GM19467 (cell line): ENCODE measurements around the gene LRRC25.
A peak's percentile ranks its signal among the peaks of the same experiment; 100 is the strongest.

Experiments
- ATAC-seq: cut with Tn5 transposase; IDR thresholded peaks from one replicate; pipeline ENCODE4 v1.9.1; 2021; ENCODE audit warnings: mild to moderate bottlenecking, moderate library complexity; ENCODE audit not compliant: unreplicated experiment

LRRC25 gene

DNA sequence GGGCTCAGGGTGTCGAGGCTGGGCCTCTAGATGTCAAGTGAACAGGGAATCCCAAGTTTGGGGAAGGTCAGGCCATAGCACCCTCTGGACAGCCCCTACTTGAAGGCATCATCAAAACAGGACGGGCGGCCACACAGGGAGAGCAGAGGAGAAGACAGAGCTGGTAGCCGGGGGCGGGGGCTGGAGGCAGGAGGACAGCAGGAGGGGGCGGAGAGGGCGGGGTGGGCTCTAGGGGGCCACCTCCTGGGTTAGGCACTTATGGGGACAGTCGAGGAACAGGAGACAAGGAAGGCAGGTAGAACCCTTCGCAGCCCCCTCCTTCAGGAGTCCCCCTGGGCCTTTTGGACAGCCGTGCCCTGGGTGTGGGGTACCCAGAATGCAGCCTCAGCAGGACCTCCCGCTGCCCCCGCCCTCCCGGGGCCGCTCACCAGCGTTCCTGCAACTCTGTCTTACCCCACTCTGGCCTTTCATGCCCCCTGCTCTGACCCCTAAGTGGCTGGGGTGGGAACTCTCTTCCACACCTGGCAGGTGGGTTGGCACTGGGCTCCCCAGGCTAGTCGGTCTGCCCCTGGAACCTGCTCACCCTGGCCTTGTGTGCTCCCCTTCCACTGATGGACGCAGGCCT lies 27.6 kb upstream of the LRRC25 start:
- ATAC-seq = no peak

DNA sequence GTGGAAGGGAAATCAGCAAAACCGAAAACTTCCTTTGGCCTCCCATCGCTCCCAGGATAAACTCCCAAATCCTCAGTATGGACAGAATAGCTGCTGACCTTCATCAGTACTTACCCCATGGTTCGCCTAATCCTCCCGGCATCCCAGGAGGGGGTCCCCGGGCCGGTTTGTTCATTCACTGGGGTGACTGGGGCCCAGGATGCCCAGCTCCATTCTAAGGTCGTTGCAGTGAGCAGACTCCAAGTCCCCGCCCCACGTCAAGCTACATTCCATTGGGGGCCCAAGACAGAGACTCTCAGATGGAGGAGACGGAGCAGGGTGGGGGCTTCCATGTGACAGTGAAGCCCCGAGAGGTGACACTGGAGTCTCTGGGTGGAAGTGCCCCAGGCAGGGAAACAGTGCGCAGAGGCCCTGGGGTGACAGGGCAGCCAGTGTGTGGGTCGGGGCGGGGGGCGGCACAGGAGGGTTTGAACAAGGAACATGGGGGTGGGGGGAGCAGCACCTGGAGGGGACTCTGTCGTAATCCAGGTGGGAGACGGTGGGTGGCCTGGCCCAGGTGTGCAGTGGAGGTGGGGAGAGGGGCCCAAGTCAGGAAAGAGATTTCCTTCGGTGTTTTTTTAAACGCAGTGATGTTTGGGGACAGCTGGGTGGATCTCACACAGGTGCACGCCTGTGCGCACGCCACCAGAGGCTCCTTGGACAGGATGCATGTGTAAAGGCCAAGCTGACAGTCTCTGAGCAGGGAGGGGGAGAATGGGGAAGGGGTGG lies 26.9 kb upstream of the LRRC25 start:
- ATAC-seq = no peak

DNA sequence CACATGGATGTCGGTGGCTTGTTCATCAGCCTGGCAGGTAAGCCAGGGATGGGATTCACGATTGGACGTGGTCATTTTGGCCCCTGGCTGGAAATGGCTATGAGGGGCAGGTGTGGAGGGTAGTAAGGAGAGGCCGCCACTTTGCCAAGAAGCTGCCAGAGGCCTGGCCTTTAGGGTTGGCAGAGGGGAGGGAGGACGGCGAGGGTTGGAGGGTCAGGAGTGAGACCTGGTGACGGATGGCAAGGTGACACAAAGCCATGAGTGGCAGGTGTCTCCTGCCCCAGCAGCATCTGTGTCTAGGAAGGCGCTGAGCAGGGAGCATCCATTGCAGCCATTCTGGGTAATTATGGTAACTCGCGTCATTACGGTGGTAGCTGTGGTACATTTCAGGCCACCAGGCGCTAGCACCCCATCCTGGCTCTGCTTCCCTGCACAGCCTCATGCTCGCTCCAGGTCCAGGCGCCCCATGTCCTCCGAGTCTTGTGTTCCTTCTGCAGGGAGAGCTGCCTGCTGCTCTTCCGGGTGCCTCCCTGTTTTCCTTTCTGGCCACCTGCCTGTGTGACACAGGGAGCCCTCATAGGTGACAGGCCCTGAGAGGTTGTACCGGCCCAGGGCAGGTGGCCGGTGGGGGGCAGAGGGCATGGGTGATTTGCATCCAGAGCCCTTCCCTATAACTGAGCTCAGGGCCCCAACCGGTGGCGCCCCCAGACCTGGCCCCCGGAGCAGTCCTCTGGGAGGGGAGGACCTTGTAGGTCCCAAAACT lies 26.0 kb upstream of the LRRC25 start:
- ATAC-seq = no peak

DNA sequence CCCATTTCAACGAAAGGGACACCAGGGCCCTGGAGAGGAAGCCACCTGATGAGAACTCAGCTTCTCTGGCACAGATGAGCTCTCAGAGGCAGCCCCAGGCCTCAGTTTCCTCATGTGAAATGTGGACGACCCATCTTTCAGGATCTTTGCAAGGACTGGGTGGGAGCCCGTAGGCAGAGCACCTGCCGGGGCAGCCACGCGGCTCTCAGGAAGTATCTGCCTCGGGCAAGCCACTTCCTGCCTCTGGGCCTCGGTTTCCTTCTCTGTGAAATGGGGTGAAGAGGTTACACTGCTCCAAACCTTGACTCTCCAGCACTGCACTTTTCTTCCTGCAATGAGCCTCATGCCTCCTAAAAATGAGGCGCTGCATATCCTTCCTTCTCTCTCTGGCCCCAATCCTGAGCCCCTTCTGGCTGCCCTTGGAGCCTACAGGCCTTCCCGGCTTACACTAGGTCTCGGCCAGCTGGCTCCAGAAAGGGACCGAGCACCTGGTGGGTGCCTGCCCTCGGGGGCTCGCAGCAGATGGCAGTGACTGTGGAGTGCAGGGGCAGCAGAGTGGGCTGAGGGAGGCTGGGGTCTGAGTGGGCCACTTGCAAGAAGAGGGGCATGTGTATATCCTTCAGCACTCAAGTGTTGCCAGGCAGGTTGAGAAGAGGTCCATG lies 25.2 kb upstream of the LRRC25 start:
- ATAC-seq = no peak

DNA sequence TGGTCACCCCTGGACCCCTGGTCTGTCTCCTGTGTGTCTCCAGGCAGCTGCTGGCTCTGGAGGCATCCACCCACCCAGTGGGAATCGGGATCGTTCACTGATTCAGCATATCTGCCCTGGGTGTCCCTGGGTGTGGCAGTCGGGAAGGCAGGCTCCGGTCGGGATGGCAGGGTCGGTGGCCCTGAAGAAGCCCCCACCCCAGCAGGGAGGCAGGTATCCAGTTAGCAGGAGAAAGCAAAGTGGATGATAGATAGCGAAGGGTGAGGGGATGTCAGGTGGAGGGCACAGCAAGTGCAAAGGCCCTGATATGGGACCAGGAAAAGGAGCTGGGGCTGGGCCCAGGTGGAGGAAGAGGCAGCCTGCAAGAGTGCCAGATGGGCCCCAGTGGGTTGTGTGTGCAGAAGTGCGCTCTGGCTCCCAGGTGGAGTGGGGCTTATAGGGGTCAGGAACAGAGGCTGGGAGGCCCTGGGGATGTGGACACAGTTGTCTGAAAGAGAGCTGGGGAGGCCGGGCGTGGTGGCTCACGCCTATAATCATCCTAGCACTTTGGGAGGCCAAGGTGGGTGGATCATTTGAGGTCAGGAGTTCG lies 24.0 kb upstream of the LRRC25 start:
- ATAC-seq = no peak

DNA sequence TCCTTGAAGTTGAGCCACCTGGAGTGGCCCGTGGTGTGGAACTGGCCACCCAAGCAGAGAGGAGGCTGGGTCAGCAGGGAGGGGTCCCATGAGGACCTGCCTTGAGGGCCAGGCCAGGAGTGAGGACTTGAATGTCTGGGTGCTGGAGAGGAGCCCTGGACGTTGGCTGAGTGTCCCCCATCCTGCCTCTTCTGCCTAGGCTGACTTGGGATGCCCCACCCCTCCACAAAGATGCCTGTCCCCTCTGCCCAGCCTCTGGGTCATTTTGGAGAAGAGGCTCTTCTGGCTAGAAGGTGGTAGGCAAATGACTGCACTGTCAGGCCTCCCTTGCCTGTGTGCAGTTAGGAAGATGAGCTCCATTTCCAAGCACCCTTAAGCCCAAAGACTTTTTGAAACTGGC lies 23.5 kb upstream of the LRRC25 start:
- no peak for ATAC-seq

DNA sequence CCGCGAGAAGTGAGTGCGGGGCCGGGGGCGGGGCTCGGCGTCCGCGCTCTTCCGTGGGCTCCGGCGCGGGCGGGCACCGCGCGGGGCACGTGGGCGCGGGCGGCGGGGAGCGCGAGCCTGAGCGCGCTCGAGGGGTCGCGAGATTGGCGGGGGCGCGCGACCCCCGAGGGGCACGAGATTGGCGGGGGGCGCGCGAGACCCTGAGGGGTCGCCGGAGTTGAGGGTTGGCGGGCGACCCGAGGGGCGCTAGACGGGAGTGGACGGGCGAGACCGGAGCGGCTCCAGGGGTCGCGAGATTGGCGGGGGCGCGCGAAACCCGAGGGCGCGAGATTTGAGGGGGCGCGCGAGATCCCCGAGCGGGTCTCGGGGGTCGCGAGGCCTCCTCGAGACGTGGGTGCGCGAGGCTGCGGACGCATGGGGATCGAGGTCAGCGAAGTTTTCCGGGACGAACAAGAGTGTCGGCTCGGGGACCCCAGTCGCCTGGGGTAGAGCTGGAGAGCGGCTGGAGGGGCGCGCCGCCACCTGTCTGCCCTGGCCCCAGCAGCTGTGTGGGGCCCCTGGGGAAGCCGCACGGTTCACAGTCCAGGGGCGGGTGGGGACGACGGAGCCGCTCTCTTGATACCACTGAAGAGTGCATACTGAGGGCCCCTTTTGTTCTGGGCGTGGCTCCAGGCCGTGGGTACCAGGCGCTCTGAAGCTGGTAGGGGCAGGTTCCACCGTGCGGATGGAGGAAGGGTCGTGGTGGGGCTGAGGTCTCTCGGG lies 22.5 kb upstream of the LRRC25 start:
- ATAC-seq = no peak

DNA sequence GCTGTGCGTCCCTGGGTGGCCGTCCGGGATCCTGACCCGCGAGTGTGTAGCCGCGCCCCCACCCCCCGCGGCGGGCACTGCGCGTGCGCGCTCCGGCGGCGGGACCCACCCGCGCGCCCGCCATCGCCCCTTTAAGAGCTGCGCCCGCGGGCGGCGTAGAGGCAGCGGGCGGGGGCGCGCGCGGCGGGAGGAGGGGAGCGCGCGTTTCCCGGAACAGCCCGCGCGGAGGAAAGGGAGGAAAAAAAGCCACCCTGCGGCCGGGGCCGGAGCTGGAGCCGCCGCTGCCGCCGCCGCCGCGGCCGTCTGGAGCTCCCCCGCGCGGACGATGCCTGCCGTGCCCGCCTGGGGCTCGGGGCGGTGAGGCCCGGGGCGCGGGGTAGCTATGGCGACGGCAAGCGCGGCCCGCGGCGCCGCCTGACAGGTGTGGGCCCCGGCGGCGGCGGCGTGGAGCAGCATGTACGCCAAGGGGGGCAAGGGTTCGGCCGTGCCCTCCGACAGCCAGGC lies 21.8 kb upstream of the LRRC25 start, which contains the start of gene SSBP4:
SSBP4 (plus strand) TSS at position 204 of the 504 bp plus-strand sequence; CDS start at position 455, 251 bp downstream.
- ATAC-seq = no peak

DNA sequence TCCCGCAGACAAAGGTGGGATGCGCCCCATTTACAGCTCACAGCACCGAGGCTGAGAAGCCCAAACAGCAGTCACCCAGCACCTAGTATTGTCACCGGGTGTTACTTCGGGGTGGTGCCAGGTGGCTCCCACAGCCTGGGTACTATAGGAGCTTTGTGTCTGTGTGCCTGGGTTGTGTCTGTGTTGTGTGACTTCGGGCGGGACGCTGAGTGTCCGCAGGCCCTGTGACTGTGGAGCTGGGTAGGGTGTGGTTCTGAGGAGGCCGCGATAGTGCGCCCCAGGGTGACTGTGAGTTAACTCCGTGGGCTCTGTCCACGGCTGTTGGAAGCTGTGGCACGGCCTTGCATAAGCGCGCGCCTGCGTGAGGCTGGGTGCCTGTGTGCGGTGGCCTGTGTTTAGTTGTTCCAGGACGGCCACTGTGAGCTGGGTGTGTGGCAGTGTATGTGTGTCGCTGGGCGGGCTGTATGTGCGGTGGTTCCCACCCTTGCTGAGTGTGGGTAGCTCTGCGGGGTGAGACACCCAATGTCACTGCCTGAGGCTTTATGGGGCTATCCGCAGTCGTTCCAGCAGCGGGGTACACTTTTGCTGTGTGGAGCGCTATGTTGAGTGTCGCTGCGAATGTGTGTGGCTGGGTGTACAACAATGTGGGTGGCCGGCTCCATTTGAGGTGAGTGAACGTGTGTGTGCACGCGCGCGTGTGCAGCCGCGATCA lies 21.2 kb upstream of the LRRC25 start:
- ATAC-seq = no peak

DNA sequence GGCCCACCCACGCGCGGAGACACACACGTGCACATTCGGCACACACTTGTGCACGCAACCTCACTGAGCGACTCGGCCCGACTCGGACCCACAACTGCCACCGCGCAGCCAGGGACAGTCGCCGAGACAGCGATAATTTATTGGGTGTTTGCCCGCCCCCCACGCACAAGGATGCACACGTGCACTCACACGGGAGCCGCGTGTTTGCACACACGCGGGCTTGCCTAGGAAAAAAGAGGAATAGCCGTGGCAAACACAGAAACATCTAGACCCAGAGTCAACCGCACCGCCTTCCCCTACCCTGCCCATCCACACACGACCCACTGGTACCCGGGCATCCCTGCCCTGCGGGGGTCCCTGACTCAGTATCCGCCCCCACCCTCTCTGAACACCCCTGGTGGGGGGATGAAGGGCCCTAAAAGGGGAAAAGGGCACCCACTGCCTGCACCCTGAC lies 20.6 kb upstream of the LRRC25 start:
- no peak for ATAC-seq

DNA sequence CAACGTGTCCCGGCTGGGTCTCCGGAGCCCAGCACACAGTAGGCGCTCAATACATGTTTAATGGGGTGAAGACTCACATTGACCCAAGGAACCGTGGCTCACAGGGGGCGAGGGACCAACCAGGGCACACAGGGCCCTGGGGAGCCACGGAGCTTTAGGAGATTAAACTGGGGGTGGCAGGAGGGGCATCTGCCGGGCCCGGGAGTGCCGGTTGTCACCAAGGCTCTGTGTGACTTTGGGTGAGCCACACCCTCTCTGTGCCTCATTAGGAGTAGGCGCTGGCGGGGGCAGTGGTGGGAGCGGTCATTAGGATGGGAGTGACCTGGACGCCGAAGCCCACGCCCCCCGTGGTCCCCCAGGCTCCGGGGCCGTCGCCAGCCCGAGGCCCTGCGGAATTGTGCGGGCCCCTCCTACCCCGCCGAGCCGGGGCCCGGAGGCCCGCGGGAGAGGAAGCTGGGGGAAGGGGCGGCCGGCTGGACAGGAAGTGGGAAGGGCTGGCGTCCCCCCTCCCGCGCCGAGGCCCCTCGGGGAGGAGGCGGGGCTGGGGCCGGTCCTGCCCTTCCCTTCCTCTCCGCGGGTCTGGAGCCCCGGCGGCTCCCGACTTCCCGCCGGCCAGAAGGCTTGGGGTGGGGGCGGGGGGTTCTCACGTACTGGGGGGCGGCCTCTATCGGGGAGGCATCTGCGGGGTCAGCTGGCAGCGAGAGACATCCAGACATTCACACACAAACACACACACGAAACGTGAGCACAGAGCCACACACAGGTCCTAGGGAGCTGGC lies 20.0 kb upstream of the LRRC25 start:
- ATAC-seq = no peak

DNA sequence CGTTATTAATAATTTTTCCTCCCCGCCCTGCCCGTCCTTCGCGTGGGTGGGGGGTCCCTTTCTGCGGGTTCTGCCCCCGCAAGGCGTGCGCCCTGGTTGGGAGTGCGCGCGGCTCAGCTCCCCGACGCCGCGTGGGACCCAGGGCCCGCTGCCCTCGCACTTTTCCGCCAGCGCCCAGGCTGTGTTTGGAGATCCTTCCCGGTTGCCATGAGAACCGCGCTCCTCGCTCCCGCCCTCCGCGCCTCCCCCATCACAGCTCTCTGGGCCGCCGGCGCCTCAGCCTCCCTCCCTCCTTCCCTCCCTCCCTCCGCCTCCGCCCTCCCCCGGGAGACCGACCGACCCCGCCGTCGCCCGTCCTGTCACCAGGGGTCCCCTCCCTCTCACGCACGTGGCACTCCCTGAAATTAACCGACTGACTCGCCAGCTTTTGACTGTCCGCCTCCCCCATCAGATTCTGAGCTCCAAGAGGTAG lies 19.4 kb upstream of the LRRC25 start:
- ATAC-seq = no peak

DNA sequence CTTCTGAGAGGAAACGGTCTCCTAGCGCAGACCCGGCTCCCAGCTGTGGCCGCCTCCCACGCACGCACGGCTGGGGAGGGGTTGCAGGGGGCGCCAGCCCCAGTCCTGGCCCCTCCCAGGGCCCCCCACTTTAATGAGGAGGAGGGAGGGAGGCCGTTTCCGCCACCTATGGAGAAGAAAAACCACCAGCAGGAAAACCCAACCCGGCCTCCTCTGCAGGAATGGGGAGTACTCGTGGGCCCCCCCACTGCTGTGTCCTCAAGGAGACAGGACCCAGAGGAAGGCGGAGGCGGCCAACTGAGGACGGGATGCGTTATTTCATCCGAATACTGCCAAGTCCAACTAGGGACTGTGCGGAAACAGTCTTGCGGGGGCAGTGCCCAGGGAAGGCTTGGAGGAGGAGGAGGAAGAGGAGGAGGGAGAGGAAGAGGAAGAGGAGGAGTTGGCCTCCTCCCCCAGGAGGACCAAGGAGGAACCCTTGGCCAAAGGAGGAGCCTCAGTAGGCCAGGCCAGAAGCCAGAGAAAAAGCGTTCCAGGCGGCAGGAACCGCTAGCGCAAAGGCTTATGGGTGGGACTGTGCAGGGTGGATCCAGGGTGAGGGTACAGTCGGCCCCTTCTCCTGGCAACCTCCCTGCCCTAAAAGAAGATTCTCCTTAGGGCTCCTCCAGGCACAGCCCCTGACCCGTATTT lies 17.9 kb upstream of the LRRC25 start:
- ATAC-seq = no peak

DNA sequence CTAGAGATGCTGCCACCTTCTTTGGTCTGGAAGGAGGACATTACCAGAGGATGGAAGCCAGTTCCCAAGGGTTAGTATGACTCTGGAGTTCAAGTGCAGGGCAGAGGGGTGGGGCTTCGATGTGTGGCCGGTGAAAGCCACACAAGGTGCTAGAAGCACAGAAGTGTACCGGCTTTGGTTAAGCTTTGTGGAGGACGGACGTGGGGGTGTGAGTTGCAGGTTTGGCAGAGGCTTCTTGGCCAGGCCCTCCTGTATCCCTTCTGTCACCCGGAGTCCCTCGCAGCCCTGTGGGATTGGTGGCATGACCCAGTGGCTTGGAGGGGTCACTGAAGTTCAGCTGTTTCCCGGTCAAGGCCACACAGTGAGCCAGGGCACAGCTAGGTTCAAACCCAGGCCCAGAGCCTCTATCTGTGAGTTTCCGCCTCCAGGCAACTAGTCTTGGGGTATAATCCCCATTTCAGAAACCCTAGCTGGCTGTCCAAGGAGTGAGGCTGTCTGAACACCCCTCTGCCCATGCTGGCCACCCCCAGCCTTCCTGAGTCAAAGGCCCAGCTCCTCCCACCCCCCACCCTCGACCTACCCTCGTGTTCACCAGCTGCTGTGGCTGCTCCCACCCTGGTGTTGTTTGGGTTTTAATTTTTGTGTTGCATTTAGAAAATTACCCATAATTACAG lies 17.2 kb upstream of the LRRC25 start:
- no peak for ATAC-seq

DNA sequence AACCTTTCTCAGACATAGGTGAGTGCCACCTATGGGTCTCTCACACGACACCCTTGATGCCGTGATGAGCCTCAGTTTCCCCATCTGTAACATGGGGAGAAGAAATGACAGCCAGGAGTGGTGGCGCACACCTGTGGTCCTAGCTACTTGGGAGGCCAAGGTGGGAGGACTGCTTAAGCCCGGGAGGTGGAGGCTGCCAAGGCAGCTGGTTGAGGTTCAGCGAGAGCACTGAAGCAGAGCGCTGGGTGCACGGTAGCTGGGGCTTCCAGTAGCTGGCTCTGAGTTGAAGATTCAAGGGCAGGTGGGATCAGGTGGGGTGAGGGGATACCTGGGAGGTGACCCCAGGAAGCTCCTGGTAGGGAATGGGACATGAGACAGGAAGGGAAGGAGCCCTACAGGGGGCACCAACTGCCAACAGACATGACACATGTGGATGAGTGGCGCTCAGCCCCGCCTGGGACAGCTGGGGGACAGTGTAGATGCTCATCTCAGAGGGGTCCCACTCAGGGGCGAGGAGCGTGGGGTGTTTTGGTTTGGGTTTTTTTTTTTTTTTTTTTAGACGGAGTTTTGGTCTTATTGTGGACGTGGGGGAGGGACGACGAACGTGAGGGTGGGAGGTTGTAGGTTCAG lies 15.3 kb upstream of the LRRC25 start:
- no peak for ATAC-seq

DNA sequence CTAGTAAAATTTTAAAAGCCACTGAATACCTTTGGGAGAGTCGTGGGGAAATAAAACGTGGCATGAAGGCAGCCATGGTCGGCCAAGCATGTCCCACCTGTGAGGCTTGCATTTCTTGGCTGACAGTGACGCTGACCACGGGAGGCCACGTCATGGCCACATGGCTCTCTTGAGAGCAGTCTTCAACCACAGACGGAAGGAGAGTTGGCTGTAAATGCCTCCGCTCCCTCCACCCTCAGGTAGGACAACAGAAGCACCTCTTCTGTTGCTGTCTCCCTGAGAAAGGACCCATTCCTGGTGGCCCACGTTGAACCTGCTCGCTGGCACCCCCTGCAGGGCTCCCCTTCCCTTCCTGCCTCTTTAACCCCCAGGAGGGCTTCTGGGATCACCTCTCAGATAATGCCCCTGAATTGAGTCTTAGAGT lies 10.6 kb upstream of the LRRC25 start:
- peak; percentile 58 for ATAC-seq

DNA sequence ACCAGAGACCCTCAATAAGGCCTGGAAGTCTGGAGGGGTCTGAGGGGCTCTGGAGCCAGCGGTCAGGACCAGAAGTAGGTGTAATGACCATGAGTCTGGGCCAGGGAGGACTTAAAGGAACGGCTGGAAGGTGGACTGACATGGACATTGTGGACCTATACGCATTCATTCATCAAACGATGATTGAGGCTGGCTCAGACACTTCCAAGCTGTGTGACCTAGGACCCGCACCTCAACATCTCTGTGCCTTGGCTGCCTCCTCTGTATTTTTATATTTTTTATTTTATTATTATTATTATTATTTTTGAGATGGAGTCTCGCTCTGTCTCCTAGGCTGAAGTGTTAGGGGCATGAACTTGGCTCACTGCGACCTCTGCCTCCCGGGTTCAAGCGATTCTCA lies 9.3 kb upstream of the LRRC25 start:
- ATAC-seq = no peak
